ENCODE measurements around the gene IQGAP2.

GRCh38 chr5:76406673-76407072 lies 3.6 kb downstream of the IQGAP2 start:
- no peak for TF ChIP-seq EZH2phosphoT487 (IDR thresholded peaks at IDR 0.05; ENCODE audit: borderline replicate concordance, low read length)
- no peak for TF ChIP-seq CTCF (IDR thresholded peaks at IDR 0.05; ENCODE audit: low read depth, low read length, poor library complexity, severe bottlenecking)

Data from DOHH2 (cell line).